NCI-H446 treated with DMSO at 0.1 percent for 48 hours (cell line): Measurements from ENCODE around the gene OGFR.
A peak's percentile ranks its signal among the peaks of the same experiment; 100 is the strongest.

Experiments used
- DNase-seq: peaks from one replicate; lab custom pipeline; 2025; lab: John Stamatoyannopoulos, UW

The OGFR gene

GRCh38 chr20:62769346-62770071 lies 35.1 kb upstream of the OGFR start:
- no peak for DNase-seq

- DNase-seq, result no peak
Observed at GRCh38 chr20:62770111-62770910, 34.3 kb upstream of the OGFR start.

- DNase-seq, result no peak
Observed at GRCh38 chr20:62770916-62771315, 33.7 kb upstream of the OGFR start.

DNA sequence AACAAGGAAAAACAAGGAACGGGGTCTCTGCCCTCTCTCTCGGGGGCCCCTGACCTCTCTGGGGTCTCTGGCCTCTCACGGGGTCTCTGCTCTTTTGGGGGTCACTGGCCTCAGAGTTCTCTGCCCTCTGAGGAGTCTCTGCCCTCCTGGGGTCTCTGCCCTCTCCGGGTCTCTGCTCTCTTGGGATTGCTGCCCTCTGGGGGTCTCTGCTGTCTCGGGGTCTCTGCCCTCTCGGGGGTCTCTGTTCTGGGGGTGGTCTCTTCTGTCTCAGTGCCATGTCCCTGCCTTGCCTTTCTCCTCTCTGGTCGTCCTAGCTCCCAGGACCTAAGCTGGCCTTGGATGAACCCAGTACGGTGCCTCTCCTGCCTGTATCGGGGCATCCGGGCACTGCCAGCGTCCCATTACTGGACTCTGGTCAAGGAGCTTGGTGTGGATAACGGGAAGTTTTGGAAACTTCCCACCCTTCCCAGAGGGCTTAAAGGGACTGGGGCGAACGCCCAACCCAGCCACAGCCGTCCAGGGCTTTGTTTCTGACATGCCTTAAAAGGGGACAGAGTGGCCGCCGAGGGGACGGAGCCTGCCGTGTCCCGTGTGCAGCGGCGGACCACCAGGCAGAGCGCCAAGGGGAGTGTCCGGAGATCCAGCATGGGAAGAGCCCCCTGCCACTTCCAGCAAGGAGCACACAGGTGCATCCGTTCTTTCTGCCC lies 33.1 kb upstream of the OGFR start:
- no peak for DNase-seq

GRCh38 chr20:62772103-62772611 lies 32.5 kb upstream of the OGFR start:
- no peak for DNase-seq

GRCh38 chr20:62772619-62772989 lies 32.0 kb upstream of the OGFR start:
- no peak for DNase-seq

DNA sequence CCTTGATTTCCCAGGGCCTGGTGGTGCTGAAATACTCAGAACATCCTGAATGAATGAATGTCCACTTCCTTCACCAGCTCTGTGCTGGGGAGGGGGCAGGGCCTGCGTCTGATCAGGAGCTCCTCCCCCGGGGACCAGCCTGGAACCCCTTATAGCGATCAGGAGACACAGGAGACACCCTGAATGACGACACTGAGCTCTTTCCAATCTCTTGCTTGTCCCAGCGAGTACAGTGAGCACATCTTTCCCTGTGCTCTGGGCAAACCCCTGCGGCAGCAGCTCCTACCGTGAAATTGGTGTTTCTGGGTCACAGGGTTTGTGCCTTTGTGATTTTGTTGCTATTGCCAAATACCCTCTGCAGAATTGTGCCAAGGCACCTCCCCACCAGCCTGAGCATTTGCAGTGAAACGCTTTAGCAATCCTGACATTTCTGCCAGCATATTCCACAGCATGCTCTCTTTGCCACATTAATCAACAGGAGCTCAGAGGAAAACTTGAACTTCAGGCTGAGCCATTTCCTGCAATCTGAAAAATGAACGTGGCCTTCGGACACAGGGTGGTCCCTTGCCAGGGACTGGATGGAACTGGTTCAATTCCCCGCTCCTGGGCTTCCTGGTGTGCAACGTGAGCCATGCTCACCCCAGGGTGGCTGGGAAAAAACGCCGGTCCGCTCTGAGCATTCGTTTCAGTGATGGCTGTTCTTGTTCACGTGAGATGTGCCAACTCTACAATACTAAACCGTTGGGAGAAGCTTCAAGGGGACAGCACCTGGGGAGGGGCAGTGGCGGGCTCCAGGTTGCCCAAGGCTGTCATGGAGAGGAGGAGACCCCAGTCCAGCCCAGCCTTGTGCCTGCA lies 31.4 kb upstream of the OGFR start:
- DNase-seq, result peak; percentile 66

- peak; percentile 43 for DNase-seq
Observed at GRCh38 chr20:62773845-62774714, 30.6 kb upstream of the OGFR start.

DNA sequence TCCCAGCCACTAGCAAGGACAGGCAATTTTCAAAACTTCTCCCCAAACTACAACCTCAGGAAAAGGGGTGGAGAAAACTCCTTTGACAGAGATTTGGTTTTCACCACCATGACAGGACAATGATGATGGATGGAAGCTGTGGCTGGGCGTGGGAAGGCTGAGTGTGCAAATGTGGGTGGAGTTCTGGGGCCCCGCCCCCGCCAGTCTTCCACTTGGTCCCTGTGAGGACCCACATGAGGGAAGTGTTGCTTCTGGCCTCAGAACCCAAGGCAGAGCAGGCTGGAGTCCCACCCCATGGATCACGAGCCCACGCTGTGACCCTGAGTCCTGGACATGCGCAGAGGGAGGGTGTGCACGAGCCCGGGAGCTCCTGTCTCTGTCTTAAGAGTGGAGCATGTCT lies 29.9 kb upstream of the OGFR start:
- DNase-seq, result no peak

DNA sequence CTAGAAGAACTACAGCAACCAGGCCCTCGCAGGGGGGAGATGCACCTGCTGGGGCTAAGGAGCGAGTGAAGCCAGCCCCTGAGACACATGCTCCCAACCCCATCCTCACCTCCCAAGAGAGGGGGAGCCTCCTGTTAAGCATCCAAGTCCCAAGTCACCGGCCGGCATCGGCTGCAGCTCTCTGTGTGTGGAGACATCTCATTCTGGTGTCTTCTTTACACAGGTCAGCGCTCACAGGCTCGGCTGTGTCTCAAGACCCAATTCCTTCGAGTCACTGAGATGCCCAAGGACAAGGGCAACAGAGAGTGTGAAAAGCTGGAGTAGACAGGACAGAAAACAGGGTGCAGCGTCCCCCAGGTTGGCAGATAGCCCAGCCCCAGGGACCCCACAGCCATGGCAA lies 29.4 kb upstream of the OGFR start:
- DNase-seq, result no peak

DNA sequence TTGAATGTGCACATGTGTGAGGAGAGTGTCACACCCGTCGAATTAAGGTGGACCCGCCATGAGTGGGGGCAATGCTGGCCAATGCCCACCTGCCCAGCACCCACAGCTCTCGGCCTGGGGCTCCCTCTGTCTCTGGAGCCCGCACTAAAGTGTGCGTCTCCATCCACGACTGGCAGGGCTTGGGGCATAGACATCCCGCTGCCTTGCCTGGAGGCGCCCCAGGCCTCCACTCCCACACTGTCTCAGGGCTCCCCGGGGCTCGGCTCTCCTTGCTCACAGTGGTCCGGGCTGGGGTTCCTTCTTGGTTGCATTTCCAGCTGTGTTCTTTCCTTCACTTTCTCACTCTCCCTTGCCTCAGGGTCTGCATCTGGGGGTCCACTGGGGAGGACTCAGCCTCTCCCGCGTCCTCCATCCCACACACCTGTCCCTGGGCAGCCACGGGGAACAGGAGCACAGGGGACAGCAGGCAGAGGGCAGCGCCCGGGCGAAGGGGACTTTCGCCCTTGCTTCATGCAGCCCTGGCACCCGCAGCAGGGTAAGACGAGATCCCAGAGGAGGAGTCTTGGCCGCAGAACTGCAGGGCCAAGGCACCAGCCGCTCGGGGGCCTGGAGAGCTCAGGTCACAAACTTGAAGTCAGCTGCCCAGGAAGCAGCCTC lies 28.5 kb upstream of the OGFR start:
- no peak for DNase-seq

GRCh38 chr20:62776692-62777527 lies 27.7 kb upstream of the OGFR start:
- no peak for DNase-seq

- no peak for DNase-seq
Observed at GRCh38 chr20:62777528-62777830, 27.2 kb upstream of the OGFR start.

DNA sequence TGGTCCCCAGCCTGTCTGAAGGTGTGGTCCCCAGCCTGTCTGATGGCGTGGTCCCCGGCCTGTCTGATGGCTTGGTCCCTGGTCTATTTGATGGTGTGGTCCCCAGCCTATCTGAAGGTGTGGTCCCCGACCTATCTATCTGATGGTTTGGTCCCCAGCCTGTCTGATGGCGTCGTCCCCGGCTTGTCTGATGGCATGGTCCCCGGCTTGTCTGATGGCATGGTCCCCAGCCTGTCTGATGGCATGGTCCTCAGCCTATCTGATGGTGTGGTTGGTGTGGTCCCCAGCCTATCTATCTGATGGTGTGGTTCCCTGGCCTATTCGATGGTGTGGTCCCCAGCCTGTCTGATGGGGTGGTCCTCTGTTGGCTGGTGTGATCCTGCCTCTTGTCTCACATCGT lies 26.6 kb upstream of the OGFR start:
- DNase-seq, result no peak

GRCh38 chr20:62778601-62779416 lies 25.8 kb upstream of the OGFR start:
- DNase-seq, result no peak

DNA sequence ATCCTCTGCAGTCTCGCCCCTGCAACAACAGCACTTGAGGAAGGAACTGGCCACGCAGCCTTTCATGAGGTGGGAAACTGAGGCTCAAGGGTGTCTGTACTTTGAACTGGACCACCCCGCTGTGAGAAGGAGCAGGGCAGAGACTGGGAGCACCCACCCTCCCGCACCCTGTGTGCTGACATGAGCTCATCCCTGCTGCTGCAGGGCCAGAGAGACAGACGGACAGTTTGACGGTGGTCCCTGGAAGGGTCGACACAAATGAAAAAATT lies 25.3 kb upstream of the OGFR start:
- no peak for DNase-seq

DNA sequence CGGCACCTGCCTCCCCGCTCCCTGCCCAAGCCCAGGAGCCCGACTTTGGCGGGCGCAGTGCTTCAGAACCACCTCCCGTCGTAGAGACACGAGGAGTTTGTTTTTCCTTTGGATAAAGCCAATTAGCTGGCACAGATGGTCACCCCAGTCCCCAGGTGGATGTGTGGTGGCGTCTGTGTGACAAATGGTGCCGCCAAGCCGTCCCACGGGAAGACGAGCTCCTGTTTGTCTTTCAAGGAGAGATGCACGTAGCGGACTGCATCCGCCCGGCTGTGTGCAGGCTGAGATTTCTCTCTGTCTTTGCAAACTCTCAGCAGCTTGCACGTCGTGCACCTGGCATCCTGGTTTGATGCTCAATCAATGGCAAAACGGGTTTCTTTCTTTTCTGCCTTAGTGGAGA lies 24.4 kb upstream of the OGFR start:
- no peak for DNase-seq

DNA sequence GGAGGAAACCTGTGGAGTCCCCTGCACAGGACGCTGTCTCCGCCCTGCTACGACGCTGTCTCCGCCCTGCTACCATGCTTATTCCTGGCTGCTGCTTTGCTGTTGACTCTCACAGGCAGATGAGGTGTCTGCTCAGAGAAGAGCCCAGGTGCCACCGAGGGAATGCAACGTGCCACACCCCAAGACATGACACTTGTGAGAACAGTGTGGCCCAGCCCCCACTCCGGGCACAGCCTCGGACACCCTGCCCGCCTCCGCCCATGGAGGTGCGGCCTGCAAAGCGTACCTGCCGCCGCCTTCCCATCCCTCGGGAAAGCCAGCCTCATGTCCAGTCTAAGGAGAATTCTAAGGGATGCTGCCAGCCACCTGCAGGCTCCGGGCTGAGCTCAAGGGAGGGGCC lies 23.9 kb upstream of the OGFR start:
- no peak for DNase-seq
